AG09309 (cell line): ENCODE data around the gene ACOXL.

ENCODE experiments used
- DNase-seq: peaks from one replicate; pipeline ENCODE4 v3.0.0-alpha.2; 2010; ENCODE audit warnings: low read depth
- H3K4me3 ChIP-seq: 2 replicates; pipeline ENCODE4 v1.5.1; 2011; ENCODE audit warnings: mild to moderate bottlenecking, low read depth, low read length, moderate library complexity; ENCODE audit not compliant: control insufficient read depth
- CTCF ChIP-seq: IDR thresholded peaks from 2 replicates; pipeline ENCODE4 v1.5.1; 2011; ENCODE audit warnings: mild to moderate bottlenecking, low read depth, low read length, inconsistent platforms; ENCODE audit not compliant: insufficient read depth, control insufficient read depth; ENCODE audit errors: missing control alignments

The ACOXL gene

GRCh38 chr2:110702514-110703380 is 29.6 kb upstream of the ACOXL start:
- TF ChIP-seq CTCF = no peak
- DNase-seq = no peak
- no peak overlapping the region for H3K4me3 ChIP-seq

- DNase-seq = no peak
- TF ChIP-seq CTCF = no peak
- H3K4me3 ChIP-seq = no peak overlapping the region
Measured at GRCh38 chr2:110707386-110707965, 24.9 kb upstream of the ACOXL start.

GRCh38 chr2:110708455-110708854 is 23.9 kb upstream of the ACOXL start:
- DNase-seq = no peak
- H3K4me3 ChIP-seq = no peak overlapping the region
- no peak for TF ChIP-seq CTCF

GRCh38 chr2:110712737-110713136 is 19.6 kb upstream of the ACOXL start:
- no peak for DNase-seq
- no peak overlapping the region for H3K4me3 ChIP-seq
- no peak for TF ChIP-seq CTCF

- no peak overlapping the region for H3K4me3 ChIP-seq
- DNase-seq = no peak
- TF ChIP-seq CTCF = no peak
Measured at GRCh38 chr2:110713513-110714362, 18.6 kb upstream of the ACOXL start.

GRCh38 chr2:110714452-110715224 is 17.7 kb upstream of the ACOXL start:
- H3K4me3 ChIP-seq = no peak overlapping the region
- no peak for DNase-seq
- TF ChIP-seq CTCF = no peak
